Stimulated activated naive B cell treated with anti-CD40 and anti-IgM and Interleukin-4, amounts not matched to agents 10 μg/mL and 1 μg/mL and 100 μg/mL, for 72 hours (primary cell): Measurements from ENCODE around the gene NEU1.
"Not testable (repeated sequence)": the region's sequence is repeated elsewhere in the genome, so short reads cannot be mapped to it uniquely, and the experiment has no call there.

Source experiments
- ATAC-seq, 2 donors: fragments of 150-1000 bp; cut with Tn5 transposase; replicated peaks; 2 replicates each; pipeline ENCODE4 v1.10.0; 2021; ENCODE audit warnings: moderate library complexity in 1 of 2
- DNase-seq: peaks from one replicate; pipeline ENCODE4 v3.0.0; 2021
- H3K27ac Mint-ChIP-seq: one replicate; pipeline ENCODE4 v1.8.0; 2022; ENCODE audit warnings: mild to moderate bottlenecking, mixed read lengths
- H3K27me3 Mint-ChIP-seq, 2 donors: one replicate each; pipeline ENCODE4 v1.8.0; 2022; ENCODE audit warnings: mixed read lengths in 2 of 2
- H3K36me3 Mint-ChIP-seq, 2 donors: one replicate each; pipeline ENCODE4 v1.8.0; 2022; ENCODE audit warnings: mixed read lengths in 2 of 2, mild to moderate bottlenecking in 1 of 2
- H3K4me1 Mint-ChIP-seq, 2 donors: one replicate each; pipeline ENCODE4 v1.8.0; 2022; ENCODE audit warnings: mixed read lengths in 2 of 2, mild to moderate bottlenecking in 1 of 2
- H3K4me3 Mint-ChIP-seq, 2 donors: one replicate each; pipeline ENCODE4 v1.8.0; 2022; ENCODE audit warnings: mild to moderate bottlenecking in 2 of 2, mixed read lengths in 2 of 2, moderate library complexity in 1 of 2
- H3K9me3 Mint-ChIP-seq, 2 donors: one replicate each; pipeline ENCODE4 v1.8.0; 2022; ENCODE audit warnings: mixed read lengths in 2 of 2, mild to moderate bottlenecking in 1 of 2

The NEU1 gene

DNA sequence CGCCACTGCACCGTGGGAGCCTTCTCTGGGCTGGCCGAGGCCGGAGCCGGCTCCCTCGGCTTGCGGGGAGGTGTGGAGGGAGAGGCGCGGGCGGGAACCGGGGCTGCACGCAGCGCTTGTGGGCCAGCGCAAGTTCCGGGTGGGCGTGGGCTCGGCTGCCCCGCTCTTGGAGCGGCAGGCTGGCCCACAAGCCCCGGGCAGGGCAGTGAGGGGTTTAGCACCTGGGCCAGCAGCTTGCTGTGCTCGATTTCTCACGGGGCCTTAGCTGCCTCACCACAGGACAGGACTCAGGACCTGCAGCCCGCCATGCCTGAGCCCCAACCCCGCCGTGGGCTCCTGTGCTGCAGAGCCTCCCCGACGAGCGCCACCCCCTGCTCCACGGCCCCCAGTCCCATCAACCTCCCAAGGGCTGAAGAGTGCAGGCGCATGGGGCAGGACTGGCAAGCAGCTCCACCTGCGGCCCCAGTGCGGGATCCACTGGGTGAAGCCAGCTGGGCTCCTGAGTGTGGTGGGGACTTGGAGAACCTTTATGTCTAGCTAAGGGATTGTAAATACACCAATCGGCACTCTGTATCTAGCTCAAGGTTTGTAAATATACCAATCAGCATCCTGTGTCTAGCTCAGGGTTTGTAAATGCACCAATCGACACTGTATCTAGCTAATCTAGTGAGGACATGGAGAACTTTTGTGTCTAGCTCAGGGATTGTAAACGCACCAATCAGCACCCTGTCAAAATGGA lies 10.5 kb downstream of the NEU1 start:
- H3K9me3 Mint-ChIP-seq, H3K4me3 Mint-ChIP-seq, H3K27ac Mint-ChIP-seq, H3K27me3 Mint-ChIP-seq, DNase-seq, H3K4me1 Mint-ChIP-seq, ATAC-seq: not testable (repeated sequence)
- H3K36me3 Mint-ChIP-seq: peaks cover 13 to 21% of the 10 kb centered on the region in 2 donors

GRCh38 chr6:31851485-31851832 lies 11.2 kb downstream of the NEU1 start:
- H3K9me3 Mint-ChIP-seq: no peaks in the 10 kb centered on the region
- no peak for ATAC-seq
- H3K27me3 Mint-ChIP-seq: no peaks in the 10 kb centered on the region
- H3K36me3 Mint-ChIP-seq: peaks cover 10 to 19% of the 10 kb centered on the region in 2 donors
- H3K4me1 Mint-ChIP-seq: no peaks in the 10 kb centered on the region
- DNase-seq: no peak
- no peak overlapping the region for H3K4me3 Mint-ChIP-seq
- no peak overlapping the region for H3K27ac Mint-ChIP-seq

- Mint-ChIP-seq H3K9me3 (no peaks in the 10 kb centered on the region), H3K27me3 (no peaks in the 10 kb centered on the region), H3K36me3 (peaks cover 10 to 19% of the 10 kb centered on the region in 2 donors), H3K4me3 (no peak overlapping the region), H3K4me1 (no peaks in the 10 kb centered on the region), H3K27ac (no peak overlapping the region)
- no peak for DNase-seq
- no peak for ATAC-seq
Observed at GRCh38 chr6:31850765-31851484, 11.7 kb downstream of the NEU1 start.

GRCh38 chr6:31847276-31847978 lies 15.2 kb downstream of the NEU1 start:
- Mint-ChIP-seq H3K36me3 (peaks cover under 1 to 15% of the 10 kb centered on the region in 2 donors), H3K4me3 (no peak overlapping the region), H3K4me1 (peaks cover 4 to 5% of the 10 kb centered on the region in 2 donors), H3K27ac (no peak overlapping the region), H3K9me3 (no peaks in the 10 kb centered on the region), H3K27me3 (no peaks in the 10 kb centered on the region)
- no peak for ATAC-seq
- no peak for DNase-seq

GRCh38 chr6:31844507-31844906 lies 18.1 kb downstream of the NEU1 start:
- no peak overlapping the region for H3K4me3 Mint-ChIP-seq
- peak in 1 of 2 donors; percentile 21 for ATAC-seq
- peaks cover 10 to 27% of the 10 kb centered on the region in 2 donors for H3K36me3 Mint-ChIP-seq
- peaks cover 4 to 5% of the 10 kb centered on the region in 2 donors for H3K4me1 Mint-ChIP-seq
- H3K27ac Mint-ChIP-seq: no peak overlapping the region
- DNase-seq: no peak
- H3K9me3 Mint-ChIP-seq: no peaks in the 10 kb centered on the region
- no peaks in the 10 kb centered on the region for H3K27me3 Mint-ChIP-seq

DNA sequence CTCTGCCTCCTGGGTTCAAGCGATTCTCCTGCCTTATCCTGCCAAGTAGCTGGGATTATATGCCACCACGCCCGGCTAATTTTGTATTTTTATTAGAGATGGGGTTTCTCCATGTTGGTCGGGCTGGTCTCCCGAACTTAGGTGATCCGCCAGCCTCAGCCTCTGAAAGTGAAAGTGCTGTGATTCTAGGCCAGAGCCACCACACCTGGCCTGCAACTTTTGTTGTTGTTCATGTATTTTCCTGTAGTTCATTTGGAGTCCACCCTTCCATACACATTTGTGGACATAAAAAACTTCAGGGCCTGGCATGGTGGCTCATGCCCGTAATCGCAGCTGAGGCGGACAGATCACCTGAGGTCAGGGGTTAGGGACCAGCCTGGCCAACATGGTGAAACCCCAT lies 20.6 kb downstream of the NEU1 start:
- Mint-ChIP-seq H3K4me3 (peak overlapping the region in 1 of 2 donors; percentile 28), H3K27me3 (no peaks in the 10 kb centered on the region), H3K36me3 (peaks cover 29 to 42% of the 10 kb centered on the region in 2 donors), H3K9me3 (no peaks in the 10 kb centered on the region), H3K27ac (peak overlapping the region; percentile 42), H3K4me1 (peaks cover 13 to 21% of the 10 kb centered on the region in 2 donors)
- ATAC-seq: peak in 1 of 2 donors; percentile 25
- no peak for DNase-seq

DNA sequence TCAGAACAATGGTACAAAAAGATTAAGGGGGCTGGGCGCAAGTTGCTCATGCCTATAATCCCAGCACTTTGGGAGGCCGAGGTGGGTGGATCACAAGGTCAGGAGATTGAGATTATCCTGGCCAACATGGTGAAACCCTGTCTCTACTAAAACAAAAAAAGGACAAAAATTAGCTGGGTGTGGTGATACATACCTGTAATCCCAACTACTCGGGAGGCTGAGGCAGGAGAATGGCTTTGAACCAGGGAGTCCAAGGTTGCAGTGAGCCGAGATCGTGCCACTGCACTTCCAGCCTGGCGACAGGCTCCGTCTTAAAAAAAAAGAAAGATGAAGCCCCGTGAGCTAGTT lies 22.9 kb downstream of the NEU1 start:
- not testable (repeated sequence) for H3K4me3 Mint-ChIP-seq
- H3K27ac Mint-ChIP-seq: peak overlapping the region; percentile 42

GRCh38 chr6:31838968-31839367 lies 23.7 kb downstream of the NEU1 start:
- Mint-ChIP-seq H3K27ac (peak overlapping the region; percentile 44), H3K9me3 (no peaks in the 10 kb centered on the region), H3K4me1 (peaks cover 26 to 40% of the 10 kb centered on the region in 2 donors), H3K27me3 (no peaks in the 10 kb centered on the region), H3K36me3 (peaks cover 50 to 57% of the 10 kb centered on the region in 2 donors), H3K4me3 (peak overlapping the region; percentile 21 to 98)
- ATAC-seq (no peak), DNase-seq (no peak)

More for the DNA sequence above, 22.9 kb downstream of the NEU1 start:
- DNase-seq, H3K27me3 Mint-ChIP-seq, ATAC-seq, H3K9me3 Mint-ChIP-seq: not testable (repeated sequence)
- Mint-ChIP-seq H3K36me3 (peaks cover 49 to 55% of the 10 kb centered on the region in 2 donors), H3K4me1 (peaks cover 23 to 37% of the 10 kb centered on the region in 2 donors)

- H3K4me3 Mint-ChIP-seq: peak overlapping the region; percentile 98 to 100
- ATAC-seq, H3K27ac Mint-ChIP-seq, H3K9me3 Mint-ChIP-seq, H3K27me3 Mint-ChIP-seq, DNase-seq: not testable (repeated sequence)
- peaks cover 28 to 42% of the 10 kb centered on the region in 2 donors for H3K4me1 Mint-ChIP-seq
- H3K36me3 Mint-ChIP-seq: peaks cover 50 to 57% of the 10 kb centered on the region in 2 donors
Observed at GRCh38 chr6:31838114-31838553, 24.5 kb downstream of the NEU1 start.

DNA sequence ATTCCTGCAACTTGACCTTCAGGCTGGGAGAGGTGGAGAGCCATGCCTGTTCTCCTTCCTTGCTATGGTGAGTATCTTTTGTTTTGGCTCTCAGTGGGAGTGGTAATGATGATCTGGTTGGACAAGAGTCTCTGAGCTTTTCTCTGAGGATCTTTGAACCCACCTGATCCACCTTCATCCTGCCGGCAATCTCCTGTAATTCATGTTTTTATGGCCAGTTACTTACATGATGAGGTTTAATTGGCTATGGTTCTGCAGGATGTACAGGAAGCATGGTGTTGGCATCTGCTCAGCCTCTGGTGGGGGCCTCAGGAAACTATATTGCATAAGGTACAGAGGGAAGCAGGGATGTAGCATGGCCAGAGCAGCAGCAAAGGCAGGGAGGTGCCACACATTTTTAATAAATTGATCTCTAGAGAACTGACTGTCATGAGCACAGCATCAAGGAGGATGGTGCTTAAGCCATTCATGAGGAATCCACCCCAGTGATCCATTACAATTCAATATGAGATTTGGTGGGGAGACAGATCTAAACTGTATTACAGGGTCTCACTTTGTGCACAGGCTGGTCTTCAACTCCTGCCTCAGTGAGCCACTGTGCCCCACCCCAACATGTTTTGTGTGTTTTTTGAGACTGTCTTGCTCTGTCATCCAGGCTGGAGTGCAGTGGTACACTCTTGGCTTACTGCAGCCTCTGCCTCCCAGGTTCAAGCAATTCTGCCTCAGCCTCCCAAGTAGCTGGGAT lies 25.1 kb downstream of the NEU1 start:
- ATAC-seq (no peak), DNase-seq (no peak)
- H3K36me3 Mint-ChIP-seq: peaks cover 50 to 57% of the 10 kb centered on the region in 2 donors
- H3K4me3 Mint-ChIP-seq: peak overlapping the region; percentile 98 to 100
- H3K9me3 Mint-ChIP-seq: no peaks in the 10 kb centered on the region
- peaks cover 28 to 47% of the 10 kb centered on the region in 2 donors for H3K4me1 Mint-ChIP-seq
- H3K27me3 Mint-ChIP-seq: no peaks in the 10 kb centered on the region
- H3K27ac Mint-ChIP-seq: peak overlapping the region; percentile 98

DNA sequence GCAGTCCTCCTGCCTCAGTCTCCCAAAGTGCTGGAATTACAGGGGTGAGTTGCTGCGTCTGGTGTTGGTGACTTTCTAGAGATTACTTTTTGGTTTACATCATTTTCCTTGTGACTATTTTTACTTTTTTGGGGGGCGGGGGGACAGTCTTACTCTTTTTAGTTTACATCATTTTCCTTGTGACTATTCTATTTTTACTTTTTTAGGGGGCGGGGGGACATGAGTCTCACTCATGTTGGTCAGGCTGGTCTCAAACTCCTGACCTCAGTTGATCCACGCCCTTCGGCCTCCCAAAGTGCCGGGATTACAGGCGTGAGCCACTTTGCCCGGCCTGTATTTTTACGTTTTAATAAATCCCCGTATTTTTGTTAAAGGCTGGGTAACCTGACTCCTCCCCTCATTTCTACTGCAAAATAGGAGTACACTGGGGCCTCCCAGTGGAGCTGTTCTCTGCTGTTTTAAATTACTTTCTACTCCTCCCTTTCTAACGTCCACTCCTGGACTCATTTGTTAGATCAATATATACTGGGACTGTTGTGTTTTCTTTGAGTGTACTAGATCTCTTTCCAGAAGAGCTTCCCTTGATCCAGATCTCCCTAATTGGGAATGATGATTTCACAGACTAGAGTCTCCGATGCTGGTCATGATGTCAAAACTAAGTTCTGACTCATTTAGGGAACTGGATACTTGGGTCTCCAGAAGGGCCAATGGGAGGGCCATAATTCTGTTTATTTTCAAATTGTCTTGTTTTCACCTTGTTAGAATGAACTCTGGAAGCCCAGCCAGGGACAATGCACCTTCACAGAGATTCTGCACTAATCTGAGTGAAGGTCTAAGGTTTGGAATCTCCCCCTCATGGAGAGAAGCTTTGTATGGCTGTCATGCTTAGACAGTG lies 25.9 kb downstream of the NEU1 start:
- peaks cover 28 to 47% of the 10 kb centered on the region in 2 donors for H3K4me1 Mint-ChIP-seq
- H3K27me3 Mint-ChIP-seq: no peaks in the 10 kb centered on the region
- ATAC-seq (no peak), DNase-seq (no peak)
- H3K27ac Mint-ChIP-seq: peak overlapping the region; percentile 98
- no peaks in the 10 kb centered on the region for H3K9me3 Mint-ChIP-seq
- H3K4me3 Mint-ChIP-seq: peak overlapping the region; percentile 98 to 100
- peaks cover 50 to 57% of the 10 kb centered on the region in 2 donors for H3K36me3 Mint-ChIP-seq

- Mint-ChIP-seq H3K36me3 (peaks cover 48 to 53% of the 10 kb centered on the region in 2 donors), H3K9me3 (no peaks in the 10 kb centered on the region), H3K27ac (peak overlapping the region; percentile 98), H3K4me3 (peak overlapping the region; percentile 98 to 100), H3K27me3 (no peaks in the 10 kb centered on the region), H3K4me1 (peaks cover 28 to 47% of the 10 kb centered on the region in 2 donors)
- no peak for DNase-seq
- ATAC-seq: no peak
Observed at GRCh38 chr6:31836047-31836473, 26.6 kb downstream of the NEU1 start.
